Measurements from ENCODE around the gene PTPRN2.

- TF ChIP-seq CTCF (conservative IDR thresholded peaks at IDR 0.05; ENCODE audit: low read depth, low read length) (no peak), EZH2 (IDR thresholded peaks at IDR 0.05; ENCODE audit: borderline replicate concordance, low read depth, low read length, poor library complexity, severe bottlenecking) (no peak)
Measured at GRCh38 chr7:157664034-157664433, 923.6 kb downstream of the PTPRN2 start.

All from A673 (cell line).